H1 (cell line): Measurements from ENCODE around the gene EXOSC5.

Source experiments
- CREB1 ChIP-seq: IDR thresholded peaks from 2 replicates; pipeline ENCODE4 v1.6.1; 2012; ENCODE audit warnings: inconsistent platforms
- EGR1 ChIP-seq: IDR thresholded peaks from 2 replicates; pipeline ENCODE4 v1.6.1; 2011; ENCODE audit warnings: low read depth, low read length, borderline replicate concordance
- EZH2 ChIP-seq: fragments of 200-600 bp; sonication (generic); IDR thresholded peaks from 2 replicates; pipeline ENCODE4 v1.7.1; 2012; ENCODE audit warnings: low read depth, mild to moderate bottlenecking, moderate library complexity, low read length, inconsistent platforms; ENCODE audit not compliant: severe bottlenecking
- POLR2A ChIP-seq, 2 experiments: IDR thresholded peaks; 1 replicate in 1 of 2; 2 replicates in 1 of 2; pipeline ENCODE4 v1.6.1; 2011; ENCODE audit warnings: low read depth in 2 of 2, low read length in 2 of 2, mild to moderate bottlenecking in 2 of 2; ENCODE audit errors: control extremely low read depth in 1 of 2
- POLR2AphosphoS5 ChIP-seq: IDR thresholded peaks from 2 replicates; pipeline ENCODE4 v1.6.1; 2011; ENCODE audit warnings: low read depth, low read length
- SIX5 ChIP-seq: IDR thresholded peaks from 2 replicates; pipeline ENCODE4 v1.6.1; 2011; ENCODE audit warnings: mild to moderate bottlenecking, low read depth, low read length
- TF ChIP-seq, protein P1 (sequence below), 3 experiments: IDR thresholded peaks; 1 replicate in 2 of 3; 2 replicates in 1 of 3; pipeline versions ENCODE4 v1.5.1 to v1.6.1; 2011; ENCODE audit warnings: low read length in 3 of 3, mild to moderate bottlenecking in 3 of 3, inconsistent platforms in 2 of 3, low read depth in 1 of 3, moderate library complexity in 1 of 3; ENCODE audit not compliant: insufficient read depth in 1 of 3; ENCODE audit errors: control extremely low read depth in 1 of 3

DNA sequence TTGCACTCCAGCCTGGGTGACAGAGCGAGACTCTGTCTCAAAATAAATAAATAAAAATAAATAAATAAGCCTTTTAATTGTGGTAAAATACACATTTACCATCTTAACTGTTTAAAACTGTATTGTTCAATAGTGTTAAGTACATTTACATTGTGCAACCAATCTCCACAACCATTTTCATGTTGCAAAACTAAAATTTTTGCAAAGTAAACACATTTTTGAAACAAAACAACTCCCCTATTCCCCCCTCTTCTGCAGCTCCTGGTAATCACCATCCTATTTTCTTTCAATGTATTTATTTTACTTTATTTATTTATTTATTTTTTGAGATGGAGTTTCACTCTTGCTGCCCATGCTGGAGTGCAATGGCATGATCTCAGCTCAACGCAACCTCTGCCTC lies 27.4 kb downstream of the EXOSC5 start:
- TF ChIP-seq, protein P1, sequence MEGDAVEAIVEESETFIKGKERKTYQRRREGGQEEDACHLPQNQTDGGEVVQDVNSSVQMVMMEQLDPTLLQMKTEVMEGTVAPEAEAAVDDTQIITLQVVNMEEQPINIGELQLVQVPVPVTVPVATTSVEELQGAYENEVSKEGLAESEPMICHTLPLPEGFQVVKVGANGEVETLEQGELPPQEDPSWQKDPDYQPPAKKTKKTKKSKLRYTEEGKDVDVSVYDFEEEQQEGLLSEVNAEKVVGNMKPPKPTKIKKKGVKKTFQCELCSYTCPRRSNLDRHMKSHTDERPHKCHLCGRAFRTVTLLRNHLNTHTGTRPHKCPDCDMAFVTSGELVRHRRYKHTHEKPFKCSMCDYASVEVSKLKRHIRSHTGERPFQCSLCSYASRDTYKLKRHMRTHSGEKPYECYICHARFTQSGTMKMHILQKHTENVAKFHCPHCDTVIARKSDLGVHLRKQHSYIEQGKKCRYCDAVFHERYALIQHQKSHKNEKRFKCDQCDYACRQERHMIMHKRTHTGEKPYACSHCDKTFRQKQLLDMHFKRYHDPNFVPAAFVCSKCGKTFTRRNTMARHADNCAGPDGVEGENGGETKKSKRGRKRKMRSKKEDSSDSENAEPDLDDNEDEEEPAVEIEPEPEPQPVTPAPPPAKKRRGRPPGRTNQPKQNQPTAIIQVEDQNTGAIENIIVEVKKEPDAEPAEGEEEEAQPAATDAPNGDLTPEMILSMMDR (IDR thresholded peaks at IDR 0.05; ENCODE audit: control extremely low read depth in 1 of 3, insufficient read depth in 1 of 3, low read depth in 1 of 3, low read length in 3 of 3): no peak
- TF ChIP-seq POLR2AphosphoS5 (no peak), SIX5 (no peak), EZH2 (no peak), CREB1 (no peak), POLR2A (IDR thresholded peaks at IDR 0.05; ENCODE audit: control extremely low read depth in 1 of 2, low read depth in 2 of 2, low read length in 2 of 2) (no peak), EGR1 (no peak)
